ENCODE results near the gene MSH3.

The MSH3 gene

GRCh38 chr5:80921026-80921425 lies 266.6 kb downstream of the MSH3 start:
- DNase-seq = peak; percentile 8
- Mint-ChIP-seq H3K4me1 (no peaks in the 10 kb centered on the region), H3K27ac (no peak overlapping the region), H3K4me3 (no peak overlapping the region), H3K9me3 (no peaks in the 10 kb centered on the region), H3K36me3 (ENCODE audit: low read depth) (no peaks in the 10 kb centered on the region), H3K27me3 (ENCODE audit: low read depth, poor library complexity) (peaks cover 5% of the 10 kb centered on the region)
- no peak for TF ChIP-seq CTCF (IDR thresholded peaks at IDR 0.05)

- Mint-ChIP-seq H3K27ac (no peak overlapping the region), H3K9me3 (no peaks in the 10 kb centered on the region), H3K4me3 (no peak overlapping the region), H3K36me3 (ENCODE audit: low read depth) (no peaks in the 10 kb centered on the region), H3K27me3 (ENCODE audit: low read depth, poor library complexity) (peaks cover 2% of the 10 kb centered on the region), H3K4me1 (no peaks in the 10 kb centered on the region)
- DNase-seq = no peak
- TF ChIP-seq CTCF (IDR thresholded peaks at IDR 0.05) = no peak
These were observed 271.5 kb downstream of the MSH3 start for GRCh38 chr5:80925931-80926330.
